A549 (cell line): ENCODE results near the gene HCLS1. TPM values are rescaled to one million over a fixed set of nuclear protein-coding genes. Genes with fewer than 3 reads are reported as not detected.
"Not testable (repeated sequence)": the region's sequence is repeated elsewhere in the genome, so short reads cannot be mapped to it uniquely, and the experiment has no call there.

Source experiments
- ATAC-seq, 2 experiments: fragments of 200-7000 bp in 1 of 2; fragments of >200 bp in 1 of 2; cut with Nextera tagmentation in 1 of 2; cut with Tn5 transposase in 1 of 2; 3 replicates each; pipeline versions ENCODE4 v1.8.0 to v1.9.1; 2018 to 2020; ENCODE audit warnings: mild to moderate bottlenecking in 1 of 2, moderate library complexity in 1 of 2
- CTCF ChIA-PET: fragments of 300-600 bp; sonication (Branson Sonifier 250); formaldehyde crosslinking; extraction: SDS; loops from one replicate; lab custom pipeline; 2021; ENCODE audit warnings: antibody characterized with exemption, inconsistent platforms; lab: Yijun Ruan, JAX
- POLR2A ChIA-PET: fragments of 350-600 bp; formaldehyde crosslinking; extraction: SDS; loops from one replicate; lab custom pipeline; 2021; ENCODE audit warnings: antibody characterized with exemption, inconsistent platforms; lab: Yijun Ruan, JAX
- DNase-seq, 2 experiments: peaks; one replicate each; pipeline versions ENCODE4 v3.0.0 to v3.0.0-alpha.2; 2011 to 2016; ENCODE audit warnings: low read depth in 1 of 2, low spot score in 1 of 2
- FAIRE-seq: peaks from 2 replicates; lab custom pipeline; 2011; peaks lifted over from hg19 to GRCh38; lab: Jason Lieb, UNC
- H3K27ac ChIP-seq, 2 experiments: fragments of >200 bp; sonication (Bioruptor Twin); formaldehyde crosslinking; 3 replicates each; pipeline ENCODE4 v1.5.1; 2016 to 2017
- H3K4me1 ChIP-seq: fragments of >200 bp; sonication (Bioruptor Twin); formaldehyde crosslinking; 3 replicates; pipeline ENCODE4 v1.6.1; 2016
- H3K4me2 ChIP-seq: fragments of >200 bp; sonication (Bioruptor Twin); formaldehyde crosslinking; 3 replicates; pipeline ENCODE4 v1.6.1; 2016
- H3K4me3 ChIP-seq: fragments of >200 bp; sonication (Bioruptor Twin); formaldehyde crosslinking; 3 replicates; pipeline ENCODE4 v1.5.1; 2016
- H3K9me3 ChIP-seq: fragments of >200 bp; sonication (Bioruptor Twin); formaldehyde crosslinking; 3 replicates; pipeline ENCODE4 v1.6.1; 2016
- CBX2 ChIP-seq: fragments of 200-600 bp; sonication (generic); IDR thresholded peaks from 2 replicates; pipeline ENCODE4 v1.6.1; 2016; ENCODE audit warnings: low read depth, mild to moderate bottlenecking, borderline replicate concordance
- CEBPB ChIP-seq, 2 experiments: fragments of >200 bp in 1 of 2; sonication (Bioruptor Twin) in 1 of 2; formaldehyde crosslinking in 1 of 2; IDR thresholded peaks; 2 replicates each; pipeline ENCODE4 v1.6.1; 2012 to 2016
- CHD2 ChIP-seq: fragments of 150-350 bp; IDR thresholded peaks from 2 replicates; pipeline ENCODE4 v1.6.1; 2014; ENCODE audit warnings: low read length; ENCODE audit not compliant: partially characterized antibody
- CHD4 ChIP-seq: fragments of 200-600 bp; sonication (generic); IDR thresholded peaks from 2 replicates; pipeline ENCODE4 v1.6.1; 2016; ENCODE audit warnings: antibody characterized with exemption, mild to moderate bottlenecking, borderline replicate concordance
- EHF ChIP-seq: fragments of 250-450 bp; sonication (Bioruptor Pico); IDR thresholded peaks from 2 replicates; pipeline ENCODE4 v1.5.0; 2020; ENCODE audit warnings: mild to moderate bottlenecking
- FOSL2 ChIP-seq, 2 experiments: fragments of 450-650 bp in 1 of 2; fragments of >200 bp in 1 of 2; sonication (Bioruptor Twin) in 1 of 2; formaldehyde crosslinking; IDR thresholded peaks; 2 replicates each; pipeline versions ENCODE4 v1.5.0 to v1.6.1; 2016 to 2020; ENCODE audit warnings: mild to moderate bottlenecking in 1 of 2, moderate library complexity in 1 of 2
- HOXB13 ChIP-seq: fragments of 250-450 bp; sonication (Bioruptor Pico); IDR thresholded peaks from 2 replicates; pipeline ENCODE4 v1.5.0; 2020; ENCODE audit warnings: low read depth, mild to moderate bottlenecking, moderate library complexity
- HOXB5 ChIP-seq: fragments of 250-450 bp; sonication (Bioruptor Pico); IDR thresholded peaks from 2 replicates; pipeline ENCODE4 v1.5.0; 2020; ENCODE audit warnings: mild to moderate bottlenecking, moderate library complexity
- JUN ChIP-seq, 2 experiments: fragments of >200 bp; sonication (Bioruptor Twin); formaldehyde crosslinking; IDR thresholded peaks; 2 replicates in 1 of 2; 3 replicates in 1 of 2; pipeline ENCODE4 v1.6.1; 2016 to 2017
- KDM5A ChIP-seq: fragments of 200-600 bp; sonication (generic); IDR thresholded peaks from 2 replicates; pipeline ENCODE4 v1.6.1; 2016; ENCODE audit warnings: antibody characterized with exemption, mild to moderate bottlenecking
- RFX5 ChIP-seq: fragments of 450-650 bp; IDR thresholded peaks from 2 replicates; pipeline ENCODE4 v1.7.1; 2014; ENCODE audit warnings: antibody characterized with exemption, mild to moderate bottlenecking, moderate library complexity
- WGBS: methylation state at CpG from one replicate; pipeline ENCODE4 v1.1.6; 2017; ENCODE audit errors: missing lambda C conversion rate; 5-methylcytosine and 5-hydroxymethylcytosine counted together
- polyA plus RNA-seq, 4 experiments: library from polyadenylated mRNA; depleted of rRNA in 3 of 4; stranded (reverse); fragments of >200 nt; fragmentation: RNase III in 1 of 4; extraction: RNeasy Plus Mini Kit Qiagen cat#74134 plus additional on column Dnase treatment in 1 of 4; gene quantifications; 2 replicates in 3 of 4; 3 replicates in 1 of 4; pipeline ENCODE4 v1.2.3, GENCODE V29; 2011 to 2017
- TF ChIP-seq, protein P1 (sequence below): fragments of 250-450 bp; sonication (Bioruptor Pico); IDR thresholded peaks from 2 replicates; pipeline ENCODE4 v1.5.0; 2020; ENCODE audit warnings: low read depth, mild to moderate bottlenecking, moderate library complexity
- TF ChIP-seq, protein P2 (sequence below): fragments of 250-450 bp; sonication (Bioruptor Pico); IDR thresholded peaks from 2 replicates; pipeline ENCODE4 v1.5.0; 2021; ENCODE audit warnings: mild to moderate bottlenecking, moderate library complexity, borderline replicate concordance
- TF ChIP-seq, protein P3 (sequence below): fragments of >200 bp; sonication (Bioruptor Twin); formaldehyde crosslinking; IDR thresholded peaks from 2 replicates; pipeline ENCODE4 v1.6.1; 2016
- TF ChIP-seq, protein P4 (sequence below): IDR thresholded peaks from 2 replicates; pipeline ENCODE4 v1.6.1; 2012; ENCODE audit warnings: low read depth, borderline replicate concordance

HCLS1 gene
- polyA plus RNA-seq, 2 of the 4 experiments (the other 2 are of a cell fraction): 0.12 to 0.14 TPM

DNA sequence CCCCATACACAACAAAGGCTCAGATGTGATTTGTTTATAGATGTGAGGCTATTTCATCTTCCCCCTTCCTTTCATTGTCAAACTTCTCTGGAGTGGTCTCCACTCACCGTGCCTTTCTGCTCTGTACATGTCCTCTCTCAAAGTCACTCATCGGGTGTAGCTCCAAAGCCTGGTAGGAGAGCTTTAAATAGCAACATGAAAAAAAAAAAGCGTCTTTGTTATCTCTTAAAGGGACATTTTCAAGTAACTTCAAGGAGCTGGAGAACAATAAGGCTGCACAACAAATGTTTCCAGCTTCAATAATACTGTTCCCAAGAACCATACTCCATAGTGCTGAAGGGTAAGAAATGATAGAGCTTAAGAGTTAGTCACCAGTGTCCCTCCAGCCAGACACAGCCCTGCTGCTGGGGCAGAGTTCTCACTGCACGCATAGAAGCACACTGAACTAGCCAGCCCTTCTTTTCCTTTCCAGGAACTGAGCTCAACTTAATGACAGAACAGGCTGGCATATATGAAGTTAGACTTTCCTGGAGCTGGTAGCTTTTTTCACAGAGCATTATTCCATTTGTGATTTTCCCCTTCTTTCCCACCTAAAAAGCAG lies 59.4 kb downstream of the HCLS1 start:
- Histone ChIP-seq H3K4me3 (no peak overlapping the region), H3K9me3 (no peaks in the 10 kb centered on the region), H3K4me2 (no peak overlapping the region), H3K4me1 (no peaks in the 10 kb centered on the region)
- POLR2A ChIA-PET: no interaction called here
- no peak for FAIRE-seq
- peak in 1 of 2 experiments; percentile 28; a peak in 1 of 6 replicates for ATAC-seq
- no peak for TF ChIP-seq HOXB5 (CRISPR knock-in tag)
- TF ChIP-seq, protein P1, sequence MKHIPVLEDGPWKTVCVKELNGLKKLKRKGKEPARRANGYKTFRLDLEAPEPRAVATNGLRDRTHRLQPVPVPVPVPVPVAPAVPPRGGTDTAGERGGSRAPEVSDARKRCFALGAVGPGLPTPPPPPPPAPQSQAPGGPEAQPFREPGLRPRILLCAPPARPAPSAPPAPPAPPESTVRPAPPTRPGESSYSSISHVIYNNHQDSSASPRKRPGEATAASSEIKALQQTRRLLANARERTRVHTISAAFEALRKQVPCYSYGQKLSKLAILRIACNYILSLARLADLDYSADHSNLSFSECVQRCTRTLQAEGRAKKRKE: no peak
- TF ChIP-seq FOSL2 (IDR thresholded peaks at IDR 0.05): no peak
- TF ChIP-seq FOSL2 (CRISPR knock-in tag; IDR thresholded peaks at IDR 0.05): no peak
- TF ChIP-seq, protein P2, sequence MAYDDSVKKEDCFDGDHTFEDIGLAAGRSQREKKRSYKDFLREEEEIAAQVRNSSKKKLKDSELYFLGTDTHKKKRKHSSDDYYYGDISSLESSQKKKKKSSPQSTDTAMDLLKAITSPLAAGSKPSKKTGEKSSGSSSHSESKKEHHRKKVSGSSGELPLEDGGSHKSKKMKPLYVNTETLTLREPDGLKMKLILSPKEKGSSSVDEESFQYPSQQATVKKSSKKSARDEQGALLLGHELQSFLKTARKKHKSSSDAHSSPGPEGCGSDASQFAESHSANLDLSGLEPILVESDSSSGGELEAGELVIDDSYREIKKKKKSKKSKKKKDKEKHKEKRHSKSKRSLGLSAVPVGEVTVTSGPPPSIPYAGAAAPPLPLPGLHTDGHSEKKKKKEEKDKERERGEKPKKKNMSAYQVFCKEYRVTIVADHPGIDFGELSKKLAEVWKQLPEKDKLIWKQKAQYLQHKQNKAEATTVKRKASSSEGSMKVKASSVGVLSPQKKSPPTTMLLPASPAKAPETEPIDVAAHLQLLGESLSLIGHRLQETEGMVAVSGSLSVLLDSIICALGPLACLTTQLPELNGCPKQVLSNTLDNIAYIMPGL (CRISPR knock-in tag): no peak
- TF ChIP-seq RFX5: no peak
- TF ChIP-seq CBX2: no peak
- TF ChIP-seq, all 56 proteins: peak for 0
- 32% methylated on average over 4 of the region's 4 CpGs for WGBS
- CTCF ChIA-PET: interaction anchor here (0.7 to 0.8 kb wide), 4 partner anchors 16 to 525 kb away, joined by 3 to 4 read pairs (median 4); no protein-coding TSS in a partner anchor
- H3K27ac ChIP-seq: no peak overlapping the region
- DNase-seq: no peak

DNA sequence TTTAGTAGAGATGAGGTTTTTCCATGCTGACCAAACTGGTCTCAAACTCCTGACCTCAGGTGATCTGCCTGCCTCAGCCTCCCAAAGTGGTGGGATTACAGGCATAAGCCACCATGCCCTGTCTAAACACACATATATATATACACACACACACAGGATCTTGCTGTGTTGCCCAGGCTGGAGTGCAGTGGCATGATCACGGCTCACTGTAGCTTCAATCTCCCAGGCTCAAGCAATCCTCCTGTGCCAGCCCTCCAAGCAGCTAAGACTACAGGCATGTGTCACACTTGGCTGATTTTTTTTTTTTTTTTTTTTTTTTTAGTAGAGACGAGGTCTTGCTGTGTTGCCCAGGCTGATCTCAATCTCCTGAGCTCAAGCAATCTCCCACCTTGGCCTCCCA lies 60.8 kb downstream of the HCLS1 start:
- WGBS: 59% methylated on average over 2 of the region's 2 CpGs
- H3K4me2 ChIP-seq, H3K27ac ChIP-seq, FAIRE-seq, H3K9me3 ChIP-seq, ATAC-seq, POLR2A ChIA-PET, DNase-seq, CTCF ChIA-PET, H3K4me1 ChIP-seq, H3K4me3 ChIP-seq: not testable (repeated sequence)

DNA sequence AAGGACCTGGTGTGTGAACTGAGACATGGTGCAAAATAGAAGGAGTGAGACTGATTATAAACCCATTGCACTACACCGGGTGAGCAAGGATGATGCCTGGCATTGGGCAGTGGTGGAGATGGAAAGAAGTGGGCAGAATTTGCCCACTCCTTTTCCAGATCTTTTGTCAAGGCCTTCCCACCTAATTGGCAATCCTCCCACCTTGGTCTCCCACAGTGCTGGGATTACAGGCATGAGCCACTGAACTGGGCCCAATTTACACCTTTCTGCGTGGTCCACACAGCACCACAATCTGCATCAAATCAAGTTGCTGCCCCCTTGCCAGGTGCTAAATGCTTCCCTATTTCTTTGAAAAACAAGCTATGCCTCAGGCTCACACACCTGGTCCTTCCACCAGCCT lies 62.1 kb downstream of the HCLS1 start:
- WGBS: 76% methylated on average over 2 of the region's 2 CpGs
- ChIA-PET CTCF (interaction anchor here (0.7 to 1.0 kb wide), 2 partner anchors 8 to 53 kb away, joined by 3 read pairs; partner anchors contain the start of gene POLQ), POLR2A (no interaction called here)
- no peak for DNase-seq
- Histone ChIP-seq H3K4me1 (no peaks in the 10 kb centered on the region), H3K9me3 (no peaks in the 10 kb centered on the region), H3K27ac (no peak overlapping the region), H3K4me3 (no peak overlapping the region), H3K4me2 (no peak overlapping the region)
- TF ChIP-seq CHD2 (no peak), CHD4 (no peak), KDM5A (no peak), JUN (IDR thresholded peaks at IDR 0.05) (no peak), HOXB13 (no peak), CEBPB (IDR thresholded peaks at IDR 0.05) (no peak), EHF (CRISPR knock-in tag) (no peak)
- TF ChIP-seq, protein P3, sequence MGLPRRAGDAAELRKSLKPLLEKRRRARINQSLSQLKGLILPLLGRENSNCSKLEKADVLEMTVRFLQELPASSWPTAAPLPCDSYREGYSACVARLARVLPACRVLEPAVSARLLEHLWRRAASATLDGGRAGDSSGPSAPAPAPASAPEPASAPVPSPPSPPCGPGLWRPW: no peak
- TF ChIP-seq, protein P4, sequence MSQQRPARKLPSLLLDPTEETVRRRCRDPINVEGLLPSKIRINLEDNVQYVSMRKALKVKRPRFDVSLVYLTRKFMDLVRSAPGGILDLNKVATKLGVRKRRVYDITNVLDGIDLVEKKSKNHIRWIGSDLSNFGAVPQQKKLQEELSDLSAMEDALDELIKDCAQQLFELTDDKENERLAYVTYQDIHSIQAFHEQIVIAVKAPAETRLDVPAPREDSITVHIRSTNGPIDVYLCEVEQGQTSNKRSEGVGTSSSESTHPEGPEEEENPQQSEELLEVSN: no peak
- FAIRE-seq: no peak
- no peak for ATAC-seq
